ENCODE measurements around the gene ARID1B.

- TF ChIP-seq EZH2 (IDR thresholded peaks at IDR 0.05; ENCODE audit: low read depth) (no peak), CTCF (conservative IDR thresholded peaks at IDR 0.05) (no peak)
These were observed 348.4 kb downstream of the ARID1B start for GRCh38 chr6:157125531-157125930.

All from PC-9 (cell line).